Muscle layer of colon (tissue), 2 donors: ENCODE results near the gene DOK3.
A peak's percentile ranks its signal among the peaks of the same experiment; 100 is the strongest.

Experiments
- H3K27ac ChIP-seq: one replicate; pipeline ENCODE4 v1.7.0; 2013; ENCODE audit warnings: low read depth, mild to moderate bottlenecking, low read length, moderate library complexity
- H3K27me3 ChIP-seq, 2 donors: one replicate each; pipeline ENCODE4 v1.7.0; 2013; ENCODE audit warnings: low read length in 2 of 2, mild to moderate bottlenecking in 2 of 2; ENCODE audit not compliant: insufficient read depth in 2 of 2, control insufficient read depth in 1 of 2
- H3K36me3 ChIP-seq: one replicate; pipeline ENCODE4 v1.7.0; 2013; ENCODE audit warnings: mild to moderate bottlenecking, low read length; ENCODE audit not compliant: insufficient read depth
- H3K4me1 ChIP-seq: one replicate; pipeline ENCODE4 v1.7.0; 2013; ENCODE audit warnings: mild to moderate bottlenecking, low read length; ENCODE audit not compliant: insufficient read depth
- H3K4me3 ChIP-seq, 2 donors: one replicate each; pipeline ENCODE4 v1.7.0; 2013; ENCODE audit warnings: low read length in 2 of 2, low read depth in 1 of 2, mild to moderate bottlenecking in 1 of 2, moderate library complexity in 1 of 2
- H3K9ac ChIP-seq: one replicate; pipeline ENCODE4 v1.7.0; 2013; ENCODE audit warnings: low read length
- H3K9me3 ChIP-seq: one replicate; pipeline ENCODE4 v1.7.0; 2013; ENCODE audit warnings: mild to moderate bottlenecking, low read length
- donor health status: abdominal sarcoma.
- donor health status: Adenocarcinoma of cecum.

Gene DOK3

DNA sequence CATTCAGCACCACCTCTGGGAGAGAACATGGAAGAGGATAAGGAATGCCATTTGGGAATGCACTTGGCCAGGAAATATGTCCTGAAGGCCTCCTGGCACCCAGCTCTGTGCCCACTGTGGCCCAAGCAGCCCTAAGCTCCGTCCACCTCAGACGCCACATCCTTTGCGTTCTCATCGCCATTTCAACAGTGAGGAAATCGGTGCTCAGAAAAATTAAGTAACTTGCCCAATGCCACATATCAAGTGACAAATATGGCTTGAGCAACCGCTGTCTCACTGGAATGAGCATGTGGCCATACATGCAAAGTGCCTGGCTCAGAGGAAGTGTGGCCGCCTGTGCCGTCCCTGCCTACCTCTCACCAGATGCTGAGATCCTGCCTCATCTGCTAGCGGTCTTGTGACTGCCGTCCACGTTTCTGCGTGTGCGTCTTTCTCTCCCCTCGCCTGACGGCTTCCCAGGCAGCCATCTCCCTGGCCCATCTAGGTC lies 984 bp upstream of the DOK3 start:
- no peaks in the 10 kb centered on the region for H3K9me3 ChIP-seq
- H3K9ac ChIP-seq: no peak overlapping the region
- no peak overlapping the region for H3K4me3 ChIP-seq
- no peaks in the 10 kb centered on the region for H3K27me3 ChIP-seq
- H3K27ac ChIP-seq: no peak overlapping the region
- H3K36me3 ChIP-seq: peaks cover 56% of the 10 kb centered on the region
- peaks cover 5% of the 10 kb centered on the region for H3K4me1 ChIP-seq

DNA sequence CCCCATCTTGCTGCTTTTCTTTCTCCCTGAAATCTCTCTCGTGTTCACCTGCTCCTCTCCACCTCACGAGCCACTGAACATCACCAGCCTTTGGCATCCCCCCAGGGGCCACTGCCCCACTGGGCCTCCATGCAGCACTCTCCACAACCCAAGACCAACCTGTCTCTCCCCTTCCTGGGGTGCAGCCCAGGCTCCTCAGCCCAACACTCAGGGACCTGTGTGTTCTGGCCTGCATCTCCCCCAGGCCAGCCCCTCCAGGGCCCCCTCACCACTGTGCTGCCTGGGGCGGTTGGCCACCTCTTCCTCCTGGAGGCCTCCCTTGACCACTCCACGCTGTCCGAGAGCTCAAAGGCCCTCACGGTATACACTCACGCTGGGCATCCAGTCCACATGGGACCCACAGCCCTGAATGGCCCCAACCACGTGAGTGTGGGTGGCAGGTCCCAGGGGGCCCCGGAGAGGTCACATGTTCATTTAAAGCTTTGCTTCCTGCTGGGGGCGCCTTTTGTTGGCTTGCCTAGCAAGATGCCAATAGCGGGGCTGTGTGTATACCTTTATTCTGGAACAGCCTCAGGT lies 453 bp upstream of the DOK3 start:
- peaks cover 51% of the 10 kb centered on the region for H3K36me3 ChIP-seq
- no peaks in the 10 kb centered on the region for H3K4me1 ChIP-seq
- no peak overlapping the region for H3K9ac ChIP-seq
- no peak overlapping the region for H3K4me3 ChIP-seq
- no peaks in the 10 kb centered on the region for H3K27me3 ChIP-seq
- H3K9me3 ChIP-seq: no peaks in the 10 kb centered on the region
- no peak overlapping the region for H3K27ac ChIP-seq

DNA sequence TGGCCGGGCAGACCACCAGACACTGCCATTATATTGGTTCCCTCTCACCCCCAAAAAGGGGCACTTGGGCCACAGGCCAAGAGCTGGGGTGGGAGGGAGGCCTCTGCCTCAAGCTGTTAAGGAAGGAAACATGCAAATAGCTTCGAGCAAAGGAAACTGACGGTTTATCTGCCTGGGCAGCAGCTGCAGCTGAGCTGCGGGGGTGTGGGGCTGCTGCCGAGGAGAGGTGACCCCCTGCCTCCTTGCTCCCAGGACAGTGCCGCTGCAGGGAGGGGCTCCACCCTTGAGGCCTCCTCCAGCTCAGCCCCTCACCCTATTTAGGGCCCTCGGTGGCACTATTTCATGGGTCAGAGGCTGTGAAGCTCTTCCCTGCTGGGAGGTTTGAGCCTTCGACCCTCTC lies 789 bp downstream of the DOK3 start:
- Histone ChIP-seq H3K36me3 (peaks cover 38% of the 10 kb centered on the region), H3K9me3 (no peaks in the 10 kb centered on the region), H3K27ac (no peak overlapping the region), H3K9ac (no peak overlapping the region), H3K4me3 (peak overlapping the region in 1 of 2 donors; percentile 32), H3K27me3 (no peaks in the 10 kb centered on the region), H3K4me1 (no peaks in the 10 kb centered on the region)

DNA sequence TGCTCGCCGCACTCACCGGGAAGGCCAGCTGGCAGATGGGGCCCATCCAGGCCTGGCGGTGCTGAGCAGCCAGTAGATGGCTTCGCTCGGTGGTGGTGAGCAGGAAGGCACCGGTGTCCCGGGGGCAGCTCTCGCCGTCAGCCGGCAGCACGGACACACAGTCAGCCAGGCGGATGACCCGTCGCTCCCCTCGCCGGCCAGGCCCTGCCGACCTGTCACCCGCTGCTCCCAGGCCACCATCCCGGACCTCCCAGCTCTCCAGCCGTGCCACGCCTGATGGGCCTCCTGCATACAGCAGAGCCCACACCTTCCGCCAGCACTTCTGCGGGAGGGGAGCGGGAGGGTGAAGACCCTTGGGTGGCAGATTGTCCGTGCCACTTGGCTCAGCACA lies 1.4 kb downstream of the DOK3 start:
- Histone ChIP-seq H3K27ac (no peak overlapping the region), H3K9me3 (no peaks in the 10 kb centered on the region), H3K9ac (no peak overlapping the region), H3K36me3 (peaks cover 33% of the 10 kb centered on the region), H3K27me3 (no peaks in the 10 kb centered on the region), H3K4me1 (no peaks in the 10 kb centered on the region), H3K4me3 (no peak overlapping the region)

DNA sequence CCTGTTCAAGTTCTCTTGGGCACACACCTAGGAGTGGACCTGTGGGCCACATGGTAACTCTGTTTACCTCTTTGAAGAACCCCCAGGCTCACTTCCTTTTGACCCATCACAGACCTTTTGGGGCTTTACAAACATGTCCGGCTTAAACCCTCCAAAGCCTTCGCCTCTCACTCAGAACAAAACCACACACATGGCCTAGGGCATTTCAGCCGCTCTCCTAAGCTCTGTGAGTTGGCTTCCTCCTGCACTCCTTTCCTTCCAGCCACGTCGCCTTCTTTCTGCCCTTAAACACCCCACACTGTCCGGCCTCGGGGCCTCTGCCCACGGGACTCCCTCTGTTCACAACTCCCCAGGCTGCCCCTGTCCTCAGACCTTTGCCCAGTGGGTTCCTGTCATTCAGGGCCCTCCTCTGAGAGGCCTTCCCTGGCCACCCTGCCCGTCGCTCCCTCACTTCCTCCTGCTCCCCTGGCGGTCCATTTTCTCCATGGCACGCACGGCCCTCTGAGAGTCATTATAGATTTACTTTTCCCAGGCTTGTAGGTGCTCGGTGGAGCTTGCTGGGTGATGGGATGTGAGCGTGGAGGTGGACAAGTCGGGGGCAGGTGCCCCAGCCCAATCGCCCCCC lies 1.9 kb downstream of the DOK3 start:
- H3K4me1 ChIP-seq: no peaks in the 10 kb centered on the region
- H3K27ac ChIP-seq: no peak overlapping the region
- peaks cover 28% of the 10 kb centered on the region for H3K36me3 ChIP-seq
- H3K27me3 ChIP-seq: no peaks in the 10 kb centered on the region
- no peak overlapping the region for H3K4me3 ChIP-seq
- no peaks in the 10 kb centered on the region for H3K9me3 ChIP-seq
- H3K9ac ChIP-seq: no peak overlapping the region

DNA sequence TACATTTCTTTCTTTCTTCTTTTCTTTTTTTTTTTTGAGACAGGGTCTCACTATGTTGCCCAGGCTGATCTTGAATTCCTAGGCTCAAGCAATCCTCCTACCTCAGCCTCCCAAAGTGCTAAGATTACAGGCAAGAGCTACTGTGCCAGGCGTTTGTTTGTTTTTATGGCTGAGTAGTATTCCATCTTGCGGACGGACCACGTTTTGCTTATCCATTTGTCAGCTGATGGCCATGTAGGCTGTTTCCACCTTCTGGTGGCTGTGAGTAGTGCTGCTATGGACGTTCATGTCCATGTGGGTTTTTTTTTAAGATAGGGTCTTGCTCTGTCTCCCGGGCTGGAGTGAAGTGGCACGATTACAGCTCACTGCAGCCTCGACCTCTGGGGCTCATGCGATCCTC lies 2.5 kb downstream of the DOK3 start:
- H3K27ac ChIP-seq: no peak overlapping the region

DNA sequence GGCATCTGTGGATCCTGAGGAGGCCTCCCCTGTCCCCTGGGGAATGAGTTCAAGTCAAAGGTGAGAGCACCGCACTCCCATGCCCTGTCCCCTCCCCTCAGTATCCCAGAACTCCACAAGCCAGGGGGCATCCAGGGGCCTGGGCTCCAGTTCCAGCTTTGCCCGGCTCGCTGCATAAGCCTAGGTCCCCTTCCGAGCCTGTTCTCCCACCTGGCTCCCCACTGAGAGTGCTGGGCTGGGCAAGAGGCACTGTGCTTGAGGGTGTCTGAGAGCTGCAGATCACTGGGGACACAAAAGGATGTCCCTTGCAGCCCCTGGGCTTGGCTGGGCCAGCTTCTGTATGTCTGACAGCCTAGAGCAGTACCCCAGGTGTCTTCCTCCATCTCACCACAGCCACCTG lies 4.6 kb downstream of the DOK3 start:
- Histone ChIP-seq H3K27me3 (no peaks in the 10 kb centered on the region), H3K36me3 (peaks cover 2% of the 10 kb centered on the region), H3K9me3 (no peaks in the 10 kb centered on the region), H3K4me1 (peaks cover 9% of the 10 kb centered on the region), H3K27ac (no peak overlapping the region), H3K9ac (no peak overlapping the region), H3K4me3 (no peak overlapping the region)

More for the DNA sequence above, 2.5 kb downstream of the DOK3 start:
- Histone ChIP-seq H3K27me3 (no peaks in the 10 kb centered on the region), H3K36me3 (peaks cover 22% of the 10 kb centered on the region), H3K4me1 (no peaks in the 10 kb centered on the region), H3K9ac (no peak overlapping the region), H3K9me3 (no peaks in the 10 kb centered on the region), H3K4me3 (no peak overlapping the region)

DNA sequence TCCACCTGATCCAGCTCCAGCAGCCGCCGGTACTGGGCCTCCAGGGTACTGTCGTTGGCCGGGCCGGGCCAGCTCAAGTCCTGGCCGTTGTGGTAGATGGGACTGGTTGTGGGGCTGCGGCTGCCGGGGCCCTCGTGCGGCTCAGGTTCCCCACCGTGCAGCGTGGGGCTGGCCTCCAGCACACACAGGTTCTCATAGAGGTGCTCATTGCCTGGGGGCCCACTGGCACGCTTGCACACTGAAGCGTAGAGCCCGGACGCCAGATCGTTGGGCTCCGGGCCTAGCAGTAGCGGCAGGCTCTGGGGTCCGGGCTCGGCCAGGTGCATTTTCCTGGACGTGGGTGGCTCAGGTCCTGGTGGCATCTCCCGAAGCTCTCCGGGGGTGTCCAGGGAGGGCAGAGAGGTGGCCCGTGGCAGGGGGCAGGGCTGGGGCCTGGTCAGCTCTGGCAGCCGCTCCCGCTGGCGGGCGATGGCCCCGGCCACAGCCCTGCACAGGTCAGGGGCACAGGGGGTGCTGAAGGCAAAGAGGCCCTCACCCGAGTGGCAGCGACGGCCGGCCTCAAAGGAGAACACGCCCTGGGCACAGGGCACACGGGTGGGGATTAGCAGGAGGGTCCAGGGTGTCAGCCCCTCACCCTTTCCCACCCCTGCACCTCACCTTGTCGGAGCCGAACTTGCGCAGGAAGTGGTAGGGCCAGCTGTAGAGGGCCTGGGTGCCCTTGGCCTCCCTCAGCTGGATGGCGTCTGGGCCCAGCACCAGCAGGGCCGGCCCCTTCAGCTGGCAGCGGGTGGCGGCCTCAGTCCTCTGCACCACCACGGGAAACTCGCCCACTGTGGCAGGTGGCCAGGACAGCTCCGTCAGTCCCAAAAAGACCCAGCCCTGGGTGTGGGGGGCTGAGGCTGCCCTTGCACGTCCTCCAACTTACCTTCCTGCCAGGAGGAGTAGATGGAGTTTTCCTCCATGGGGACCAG lies 5.3 kb downstream of the DOK3 start:
- Histone ChIP-seq H3K27me3 (no peaks in the 10 kb centered on the region), H3K36me3 (no peaks in the 10 kb centered on the region), H3K9ac (no peak overlapping the region), H3K9me3 (no peaks in the 10 kb centered on the region), H3K4me3 (no peak overlapping the region), H3K4me1 (peaks cover 9% of the 10 kb centered on the region), H3K27ac (no peak overlapping the region)

DNA sequence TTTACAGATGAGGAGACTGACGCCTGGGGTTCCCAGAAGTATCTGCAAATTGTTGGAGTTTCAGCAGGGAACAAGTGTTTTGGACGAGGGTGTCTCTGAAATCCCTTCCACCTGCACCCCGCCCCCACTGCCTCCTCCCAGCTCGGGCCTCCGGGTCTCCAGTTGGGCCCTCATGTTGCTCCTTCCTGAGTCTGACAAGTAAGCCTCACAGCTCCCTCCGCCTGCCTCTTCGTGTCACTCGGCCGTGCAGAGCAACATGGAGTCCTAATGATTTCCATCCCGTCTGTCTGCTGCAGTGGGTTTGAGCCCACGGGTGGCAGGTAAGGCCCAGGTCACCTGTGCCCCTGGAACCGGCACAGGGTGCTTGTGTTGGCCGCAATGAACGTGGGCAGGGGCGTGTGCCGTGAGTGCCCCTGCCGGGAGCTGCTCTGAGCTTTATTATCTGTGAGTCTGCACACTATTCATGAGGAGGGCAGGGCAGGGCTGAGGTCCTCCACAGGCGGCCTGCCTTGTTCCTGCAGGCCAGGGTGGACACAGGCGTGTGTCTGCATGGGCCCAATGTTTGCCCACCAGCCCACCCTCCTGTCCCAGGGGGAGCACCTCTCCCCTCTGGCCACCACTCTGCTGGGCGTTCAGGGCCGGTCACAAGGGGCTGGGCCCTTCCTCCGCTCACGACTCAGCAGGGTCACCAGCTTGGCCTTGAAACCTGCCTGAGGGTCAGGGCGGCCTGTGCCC lies 6.1 kb downstream of the DOK3 start:
- H3K9ac ChIP-seq: no peak overlapping the region
- H3K9me3 ChIP-seq: no peaks in the 10 kb centered on the region
- no peaks in the 10 kb centered on the region for H3K36me3 ChIP-seq
- no peaks in the 10 kb centered on the region for H3K27me3 ChIP-seq
- H3K27ac ChIP-seq: no peak overlapping the region
- no peak overlapping the region for H3K4me3 ChIP-seq
- H3K4me1 ChIP-seq: peaks cover 9% of the 10 kb centered on the region

DNA sequence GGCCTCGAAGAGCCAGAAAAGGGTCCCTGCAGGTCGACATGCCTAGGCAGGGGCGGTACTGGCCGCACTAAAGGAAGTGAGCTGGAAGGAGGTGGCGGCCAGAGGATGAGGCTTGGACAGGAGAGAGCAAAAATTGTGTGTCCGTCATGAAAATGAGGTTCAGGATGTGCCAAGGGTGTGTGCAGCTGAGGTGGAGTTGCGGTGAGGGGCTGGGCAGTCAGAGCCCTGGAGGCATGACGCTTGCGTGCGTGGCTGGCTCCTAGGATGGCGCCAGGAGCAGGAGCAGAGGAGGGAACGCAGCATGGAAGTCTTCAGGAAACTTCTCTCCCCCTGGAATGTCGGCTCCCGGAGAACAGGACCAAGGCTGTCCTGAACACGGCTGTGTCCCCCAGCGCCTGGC lies 6.7 kb downstream of the DOK3 start:
- H3K4me1 ChIP-seq: peaks cover 9% of the 10 kb centered on the region
- H3K27ac ChIP-seq: no peak overlapping the region
- no peak overlapping the region for H3K9ac ChIP-seq
- H3K36me3 ChIP-seq: no peaks in the 10 kb centered on the region
- H3K27me3 ChIP-seq: no peaks in the 10 kb centered on the region
- no peak overlapping the region for H3K4me3 ChIP-seq
- H3K9me3 ChIP-seq: no peaks in the 10 kb centered on the region
